ENCODE data around the gene CYTH1.
A peak's percentile ranks its signal among the peaks of the same experiment; 100 is the strongest.

Gene CYTH1

DNA sequence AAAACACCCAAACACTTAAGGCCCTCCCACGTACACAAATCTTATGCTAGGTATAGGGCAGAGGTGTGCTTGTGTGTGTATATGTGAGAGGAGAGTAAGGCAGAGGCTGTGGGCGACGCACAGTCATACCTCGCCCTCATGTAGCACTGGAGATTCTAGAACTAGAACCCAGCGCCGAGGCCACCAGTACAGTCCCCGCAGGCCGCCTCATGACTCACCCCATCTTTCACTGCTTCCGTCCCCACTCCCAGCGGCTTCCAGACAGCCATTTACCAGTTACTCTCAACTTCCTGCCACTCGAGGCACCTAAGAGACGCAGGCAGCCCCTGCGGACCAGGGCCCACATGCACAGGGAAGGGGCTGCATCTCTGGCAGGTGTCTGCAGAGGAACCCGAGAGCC is 23.2 kb upstream of the CYTH1 start:
- peak; percentile 41 to 54 for DNase-seq (ENCODE audit: low read depth in 1 of 2, low spot score in 1 of 2)

DNA sequence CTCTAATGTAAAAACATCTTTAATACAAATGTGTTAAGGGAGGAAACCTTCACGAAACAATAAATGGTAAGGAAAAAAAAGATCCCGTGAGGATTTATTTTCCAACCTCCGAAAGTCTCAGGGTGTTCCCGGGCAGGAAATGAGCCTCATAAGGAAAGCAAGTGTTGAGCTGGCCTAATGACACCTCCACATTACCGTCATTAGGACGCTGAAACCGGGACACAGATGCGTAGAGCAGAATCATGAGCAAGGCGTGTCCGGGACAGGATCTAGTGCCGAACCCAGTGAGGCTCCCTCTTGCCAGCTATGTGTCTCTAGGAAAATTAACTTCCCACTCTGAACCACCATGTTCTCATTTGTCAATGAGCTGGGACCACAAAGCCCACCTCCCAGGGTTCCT is 22.7 kb upstream of the CYTH1 start:
- DNase-seq (ENCODE audit: low read depth in 1 of 2, low spot score in 1 of 2), result no peak

DNA sequence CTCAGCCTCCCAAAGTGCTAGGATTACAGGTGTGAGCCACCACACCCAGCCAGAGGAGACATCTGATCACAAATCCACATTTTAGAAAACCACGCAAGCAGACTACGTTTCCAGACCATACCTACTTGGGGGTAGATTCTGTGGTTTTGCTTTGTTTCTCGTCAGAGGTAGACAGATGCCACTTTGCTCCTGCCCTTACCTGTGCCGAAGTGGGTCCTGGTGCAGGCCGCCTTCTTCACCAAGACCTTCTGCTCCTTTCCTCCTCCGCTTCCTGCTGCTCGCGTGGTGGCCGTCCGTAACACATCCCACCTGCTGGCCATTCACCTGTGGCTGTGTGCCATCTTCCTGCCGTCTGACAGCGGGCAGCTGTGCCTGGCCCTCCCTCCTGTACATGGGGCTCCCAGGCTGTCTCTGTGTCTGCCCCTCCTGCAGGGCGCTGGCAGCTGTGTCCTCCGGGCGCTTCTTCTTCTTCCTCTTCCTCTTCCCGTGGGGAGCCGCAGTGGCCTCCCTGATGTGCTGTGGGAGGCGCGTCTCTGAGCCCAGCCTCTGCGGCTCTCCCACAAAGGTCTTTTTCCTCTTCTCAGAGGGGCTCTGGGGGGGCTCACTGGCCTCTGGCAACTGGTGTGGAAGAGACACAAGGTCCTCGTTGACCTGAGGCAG is 21.2 kb upstream of the CYTH1 start:
- no peak for DNase-seq (ENCODE audit: low read depth in 1 of 2, low spot score in 1 of 2)

DNA sequence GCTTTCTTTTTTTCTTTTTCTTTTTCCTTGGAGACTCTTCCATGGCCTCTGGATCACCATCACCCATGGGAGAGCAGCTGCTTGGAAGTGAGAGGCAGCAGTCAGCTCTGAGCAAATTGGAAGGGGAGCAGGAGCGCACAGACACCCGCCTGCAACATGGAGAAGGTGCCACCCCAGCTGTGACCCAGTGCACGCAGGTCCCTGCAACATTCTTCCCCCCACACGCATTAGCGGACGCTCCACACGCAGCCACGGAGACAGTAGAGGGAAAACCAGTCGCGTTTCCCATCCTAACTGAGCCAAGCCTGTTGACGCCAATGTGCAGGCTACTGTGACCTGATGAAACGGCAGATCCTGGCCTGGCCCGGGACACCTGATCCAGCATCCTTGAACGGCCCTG is 20.4 kb upstream of the CYTH1 start:
- no peak for DNase-seq (ENCODE audit: low read depth in 1 of 2, low spot score in 1 of 2)

DNA sequence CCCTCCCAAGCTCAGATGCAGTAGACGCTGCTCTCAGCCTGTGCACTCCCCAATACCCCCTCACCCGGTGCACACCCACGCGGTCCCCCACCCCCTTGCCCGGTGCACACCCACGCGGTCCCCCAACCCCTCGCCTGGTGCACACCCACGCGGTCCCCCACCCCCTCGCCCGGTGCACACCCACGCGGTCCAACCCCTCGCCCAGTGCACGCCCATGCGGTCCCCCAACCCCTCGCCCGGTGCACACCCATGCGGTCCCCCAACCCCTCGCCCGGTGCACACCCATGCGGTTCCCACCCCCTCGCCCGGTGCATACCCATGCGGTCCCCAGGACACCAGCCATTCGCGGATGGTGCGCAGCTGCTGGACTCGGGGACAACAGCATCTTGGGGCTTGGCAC is 19.9 kb upstream of the CYTH1 start:
- no peak for DNase-seq (ENCODE audit: low read depth in 1 of 2, low spot score in 1 of 2)

DNA sequence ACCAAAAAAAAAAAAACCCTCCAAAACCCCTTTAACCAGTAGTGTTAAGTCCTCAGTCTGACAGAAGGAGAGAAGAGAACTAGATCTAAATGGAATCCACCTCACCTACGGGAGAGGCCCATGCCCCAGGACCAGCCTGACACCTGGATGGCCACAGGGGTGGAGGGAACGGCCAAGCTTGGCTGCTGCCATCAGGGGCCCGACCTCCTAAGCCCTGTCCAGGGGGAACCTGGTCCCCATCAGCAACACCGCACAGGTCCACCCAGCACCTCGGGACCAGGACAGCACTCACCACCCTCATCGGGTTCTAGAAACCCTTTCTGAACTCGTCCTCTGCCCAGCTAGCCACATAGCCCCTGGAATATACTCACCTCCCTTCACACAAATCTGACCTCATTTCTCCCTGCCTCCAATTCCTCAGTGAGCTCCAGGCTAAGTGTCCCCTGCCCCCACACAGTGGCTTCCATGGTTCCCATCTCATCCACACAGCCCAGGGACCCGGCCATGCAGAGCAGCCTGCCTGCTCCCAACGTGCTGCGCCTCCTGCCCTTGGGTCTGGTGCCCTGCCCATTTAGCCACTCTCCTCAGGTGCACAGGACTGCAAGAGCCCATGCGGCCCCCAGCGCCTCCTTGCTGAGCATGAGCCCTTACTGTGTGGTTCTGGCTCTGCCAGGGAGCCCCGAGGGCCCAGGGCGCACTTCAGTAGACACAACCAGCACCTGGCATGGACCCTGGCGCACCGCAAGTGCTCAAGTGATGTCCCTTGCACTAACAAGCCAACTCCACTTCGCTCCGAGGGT is 18.3 kb upstream of the CYTH1 start:
- no peak for DNase-seq (ENCODE audit: low read depth in 1 of 2, low spot score in 1 of 2)

DNA sequence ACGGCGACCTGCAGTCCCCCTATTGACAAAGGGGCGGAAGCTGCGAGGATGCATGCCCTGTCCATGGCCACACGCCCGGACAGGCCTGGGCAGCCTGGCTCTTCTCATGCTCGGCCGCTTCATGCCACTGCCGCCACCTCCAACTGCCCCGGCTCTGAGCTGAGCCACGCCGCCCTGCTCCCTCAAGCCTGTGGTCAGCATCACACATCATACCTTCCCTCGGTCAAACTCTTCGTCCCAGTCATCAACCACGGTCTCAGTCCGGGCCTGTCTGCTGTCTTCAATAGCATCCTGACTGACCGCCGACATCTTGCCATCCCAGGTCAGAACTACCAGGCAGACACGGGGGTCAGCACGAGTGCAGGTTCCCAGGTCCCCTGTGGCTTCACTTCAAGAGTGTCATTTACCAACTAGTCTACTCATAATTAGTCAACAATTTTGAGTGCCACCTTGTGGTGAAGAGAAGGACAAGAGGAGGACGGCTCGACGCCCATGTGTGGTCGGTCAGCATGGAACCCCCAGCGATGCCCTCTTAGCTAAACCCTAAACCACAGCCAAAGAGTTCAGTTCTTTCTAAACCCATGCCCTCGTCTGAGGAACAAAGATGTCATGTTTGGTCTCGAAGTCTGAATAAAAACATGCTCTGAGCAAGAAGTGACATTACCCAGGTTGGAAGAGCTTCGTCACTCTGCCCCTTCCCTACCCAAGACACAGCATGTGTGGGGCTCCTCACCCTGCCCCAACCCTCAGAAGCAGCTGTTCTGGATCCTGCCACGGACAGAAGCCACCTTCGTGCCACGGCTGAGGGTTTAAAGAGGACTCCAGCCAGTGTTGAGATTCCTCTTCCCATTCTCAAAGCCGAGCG is 16.9 kb upstream of the CYTH1 start:
- no peak for DNase-seq (ENCODE audit: low read depth in 1 of 2, low spot score in 1 of 2)

DNA sequence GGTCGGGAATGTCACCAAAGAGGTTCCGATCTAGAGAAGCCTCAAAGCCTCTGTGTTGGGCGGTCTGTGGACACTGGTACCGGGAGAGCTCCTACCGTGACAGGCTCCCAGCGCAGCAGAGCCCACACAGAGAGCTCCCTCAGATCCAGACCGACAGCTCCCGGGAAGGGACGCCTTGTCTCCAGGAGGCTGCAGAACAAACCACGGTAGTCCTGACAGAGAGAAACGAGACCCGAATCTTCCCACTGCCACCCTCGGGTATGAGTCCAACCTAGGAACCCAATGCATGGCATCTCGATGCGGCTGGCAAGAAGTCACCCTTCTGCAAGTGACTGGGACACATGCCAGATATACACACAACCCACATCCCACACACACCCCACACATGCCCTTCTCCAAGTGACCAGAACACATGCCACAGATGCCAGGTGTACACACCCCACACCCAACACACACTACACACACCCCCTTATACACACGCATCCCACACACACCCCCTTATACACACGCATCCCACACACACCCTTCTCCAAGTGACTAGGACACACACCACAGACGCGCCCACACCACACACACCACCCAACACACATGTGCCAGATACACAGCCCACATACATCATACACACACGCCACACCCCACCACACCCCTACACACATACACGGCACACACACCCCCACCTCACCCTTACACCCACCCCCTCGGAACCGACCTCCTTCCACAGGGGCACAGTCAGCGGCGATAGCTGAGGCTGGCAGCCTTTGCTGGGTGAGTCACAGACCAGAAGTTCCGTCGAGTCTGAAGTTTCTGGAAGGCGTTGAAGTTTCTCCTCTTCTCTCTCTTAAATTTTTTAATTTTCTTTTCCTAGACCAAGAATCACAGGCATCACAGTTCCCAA is 15.9 kb upstream of the CYTH1 start:
- DNase-seq (ENCODE audit: low read depth in 1 of 2, low spot score in 1 of 2), result no peak

DNA sequence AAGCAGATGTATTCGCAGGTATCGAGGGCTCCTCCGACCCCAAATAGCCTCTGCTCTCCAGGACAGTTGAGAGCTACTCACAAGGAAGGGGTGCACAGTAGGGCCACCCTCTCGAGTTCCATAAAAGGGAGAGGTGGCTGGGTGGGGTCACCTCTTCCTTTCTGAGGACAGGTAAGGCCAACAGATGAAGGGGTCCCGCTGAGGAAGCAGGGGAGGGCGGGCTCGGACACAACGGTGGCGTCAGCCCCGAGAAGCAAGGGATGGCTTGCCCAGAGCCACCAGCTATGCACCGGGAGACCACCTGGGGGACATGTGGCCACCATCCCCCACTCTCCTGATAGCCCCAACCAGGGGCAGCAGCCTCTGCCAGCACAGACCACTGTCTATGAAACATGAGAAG is 15.1 kb upstream of the CYTH1 start:
- no peak for DNase-seq (ENCODE audit: low read depth in 1 of 2, low spot score in 1 of 2)

DNA sequence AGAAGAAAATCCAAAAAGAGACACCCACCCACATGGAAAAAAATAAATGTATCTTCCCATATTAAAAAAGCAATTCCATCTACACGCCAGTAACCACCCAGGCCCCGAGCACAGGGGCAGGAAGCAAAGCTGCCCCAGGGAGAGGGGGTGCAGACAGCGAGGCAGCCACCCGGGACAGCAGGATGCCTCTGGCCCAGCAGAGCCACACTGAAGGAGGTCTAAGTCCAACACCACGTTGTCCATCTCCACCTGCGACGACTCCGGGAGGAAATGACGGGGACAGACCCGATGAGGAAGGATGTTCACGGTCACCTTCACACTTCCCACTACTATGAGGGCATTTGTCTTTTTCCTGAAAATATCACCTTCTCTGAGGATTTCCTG is 14.4 kb upstream of the CYTH1 start:
- no peak for DNase-seq (ENCODE audit: low read depth in 1 of 2, low spot score in 1 of 2)

DNA sequence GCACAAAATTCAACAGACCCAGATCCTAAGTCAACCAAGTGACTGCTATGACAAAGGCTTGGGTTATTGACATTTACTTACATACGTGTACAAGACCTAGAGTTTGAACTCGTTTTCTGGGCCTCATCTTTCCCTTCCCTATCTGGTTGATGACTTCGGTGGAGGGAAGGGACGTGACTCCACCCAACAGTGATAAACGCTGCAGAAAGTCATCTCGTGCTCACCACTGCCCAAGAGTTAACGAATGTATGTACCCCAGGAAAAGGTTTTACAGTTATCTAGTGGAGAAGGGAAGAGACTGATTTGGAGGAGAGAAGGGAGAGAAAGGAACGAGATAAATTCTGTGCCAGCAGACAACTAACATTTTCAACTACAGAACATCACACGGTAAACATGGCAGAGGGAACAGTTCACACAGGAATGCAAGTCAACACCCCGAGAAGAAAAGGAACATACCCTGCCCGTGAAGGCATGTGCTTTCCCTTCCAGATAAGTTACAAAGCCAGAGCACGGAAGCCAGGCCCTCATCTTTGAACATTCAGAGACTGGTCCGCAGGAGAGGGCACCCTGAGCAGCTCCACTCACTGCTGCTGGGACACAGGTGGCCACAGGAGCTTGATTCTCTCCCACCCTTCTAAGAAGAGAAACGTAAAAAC is 13.9 kb upstream of the CYTH1 start:
- no peak for DNase-seq (ENCODE audit: low read depth in 1 of 2, low spot score in 1 of 2)

DNA sequence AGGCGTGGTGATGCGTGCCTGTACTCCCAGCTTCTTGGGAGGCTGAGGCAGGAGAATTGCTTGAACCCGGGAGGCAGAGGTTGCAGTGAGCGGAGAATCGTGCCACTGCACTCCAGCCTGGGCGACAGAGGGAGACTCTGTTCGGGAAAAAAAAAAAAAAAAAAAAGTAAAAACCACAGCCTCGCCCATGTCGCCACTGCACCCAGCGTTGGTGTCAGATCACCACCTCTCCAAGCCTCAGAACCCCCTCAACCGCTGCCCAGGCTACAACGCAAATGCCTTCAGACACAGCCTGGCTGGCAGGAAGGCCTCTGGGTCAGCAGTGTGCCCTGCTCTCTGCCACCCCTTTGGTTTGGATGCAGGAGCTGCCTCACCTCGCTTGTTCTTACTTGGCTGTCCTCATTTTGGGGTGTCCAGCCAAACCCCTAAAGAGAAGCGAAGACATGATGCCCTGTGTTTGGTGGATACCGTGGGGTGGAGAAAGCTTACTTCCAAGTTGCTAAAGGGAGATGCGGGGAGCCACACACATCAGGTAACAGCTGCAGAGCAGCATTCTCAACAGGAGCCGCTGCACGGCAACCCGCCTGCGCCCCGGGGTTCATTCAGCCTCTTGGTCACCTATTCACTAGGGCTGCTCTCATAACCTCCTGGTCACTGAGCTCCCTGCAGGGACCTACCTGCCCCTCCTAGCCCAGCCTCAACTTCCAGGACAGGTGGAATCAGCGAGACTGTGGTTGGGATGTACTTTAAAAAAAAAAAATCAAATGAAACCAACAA is 13.0 kb upstream of the CYTH1 start:
- no peak for DNase-seq (ENCODE audit: low read depth in 1 of 2, low spot score in 1 of 2)

DNA sequence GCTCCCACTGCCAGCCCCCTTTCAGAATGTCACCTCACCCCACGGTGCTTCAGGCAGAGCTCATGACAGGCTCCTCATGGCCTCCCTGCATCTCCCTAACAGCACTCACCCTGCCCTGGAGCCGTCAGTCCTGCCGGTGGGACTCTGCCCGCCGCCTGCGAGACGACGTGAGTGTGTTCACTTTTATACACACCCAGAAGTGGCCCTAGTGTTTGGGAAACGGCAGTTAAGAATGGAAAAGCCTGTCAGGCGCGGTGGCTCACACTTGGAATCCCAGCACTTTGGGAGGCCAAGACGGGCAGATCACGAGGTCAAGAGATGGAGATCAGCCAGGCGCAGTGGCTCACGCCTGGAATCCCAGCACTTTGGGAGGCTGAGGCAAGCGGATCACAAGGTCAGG is 12.3 kb upstream of the CYTH1 start:
- no peak for DNase-seq (ENCODE audit: low read depth in 1 of 2, low spot score in 1 of 2)

DNA sequence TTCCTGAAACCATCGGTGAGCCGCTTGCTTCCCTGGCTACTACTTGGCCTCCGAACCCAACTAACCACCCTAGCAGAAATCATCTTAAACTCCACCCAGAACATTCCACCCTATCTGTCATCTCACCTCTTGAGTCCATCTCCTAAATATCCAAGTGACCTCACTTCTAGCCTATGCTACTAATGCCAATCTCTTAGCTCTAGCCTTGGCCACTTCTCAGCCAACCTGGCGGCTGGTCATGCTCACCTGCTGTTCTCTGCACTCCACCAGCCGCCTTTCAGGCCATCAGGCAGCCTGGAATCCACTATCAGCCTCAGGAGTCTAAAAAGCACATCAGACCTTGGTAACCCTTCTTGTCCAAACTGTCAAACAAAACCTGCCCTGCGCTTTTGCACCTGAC is 11.9 kb upstream of the CYTH1 start:
- no peak for DNase-seq (ENCODE audit: low read depth in 1 of 2, low spot score in 1 of 2)

DNA sequence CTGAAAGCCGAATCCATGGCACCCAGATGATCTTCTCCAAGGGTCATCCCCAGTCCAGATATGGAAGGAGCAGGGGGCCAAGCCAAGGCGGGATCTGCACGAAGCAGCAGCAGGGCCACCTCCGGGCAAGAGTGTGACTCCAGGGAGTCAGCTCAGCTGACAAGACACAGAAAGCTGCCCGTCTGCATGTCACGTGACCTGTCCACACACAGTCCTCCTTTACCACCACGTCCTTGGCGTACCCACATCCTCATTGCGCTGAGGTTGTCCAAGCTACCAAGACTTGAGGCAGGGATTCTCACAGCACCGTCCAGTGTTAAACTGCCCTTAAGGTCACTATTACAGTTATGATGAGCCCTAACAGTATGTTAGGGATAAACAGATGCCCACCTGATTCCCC is 11.3 kb upstream of the CYTH1 start:
- no peak for DNase-seq (ENCODE audit: low read depth in 1 of 2, low spot score in 1 of 2)

DNA sequence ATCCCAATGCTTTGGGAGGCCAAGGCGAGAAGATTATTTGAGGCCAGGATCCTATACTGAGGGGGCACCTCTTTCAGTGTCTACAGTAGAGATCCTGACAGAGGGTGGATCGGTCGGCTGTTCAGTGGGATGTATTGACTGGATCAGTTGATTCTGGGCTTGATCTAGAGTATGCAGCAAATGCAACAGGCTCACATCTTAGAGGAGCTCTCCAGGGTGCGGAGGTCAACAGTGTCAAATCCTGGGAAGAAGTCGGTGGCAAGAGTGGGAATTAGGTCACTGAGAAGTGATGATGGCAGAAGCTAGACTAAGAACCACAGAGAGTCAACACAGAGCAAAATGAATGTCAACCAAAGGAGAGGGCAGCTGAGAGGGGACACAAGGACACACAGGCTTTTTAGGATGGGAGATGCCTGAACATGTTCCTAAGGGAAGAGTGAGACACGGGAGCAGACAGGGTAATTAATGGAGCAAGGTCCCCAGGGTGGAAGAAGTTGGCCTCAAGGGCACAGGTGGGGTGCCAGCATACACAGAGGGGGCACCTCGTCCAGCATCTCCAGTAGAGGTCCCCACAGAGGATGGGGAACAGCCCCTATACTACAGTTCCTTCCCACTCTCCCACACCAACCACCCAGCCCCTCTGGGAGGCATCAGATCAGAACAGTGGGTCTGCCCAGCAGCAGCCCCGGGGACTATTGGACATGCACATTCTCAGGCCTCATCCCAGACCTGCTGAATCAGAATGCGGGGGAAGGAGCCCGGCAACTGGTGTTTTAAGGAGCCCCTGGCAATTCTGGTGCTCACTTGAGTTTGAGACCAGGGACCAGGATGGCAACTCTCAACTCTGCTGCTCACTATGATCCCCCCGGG is 10.0 kb upstream of the CYTH1 start:
- no peak for DNase-seq (ENCODE audit: low read depth in 1 of 2, low spot score in 1 of 2)

DNA sequence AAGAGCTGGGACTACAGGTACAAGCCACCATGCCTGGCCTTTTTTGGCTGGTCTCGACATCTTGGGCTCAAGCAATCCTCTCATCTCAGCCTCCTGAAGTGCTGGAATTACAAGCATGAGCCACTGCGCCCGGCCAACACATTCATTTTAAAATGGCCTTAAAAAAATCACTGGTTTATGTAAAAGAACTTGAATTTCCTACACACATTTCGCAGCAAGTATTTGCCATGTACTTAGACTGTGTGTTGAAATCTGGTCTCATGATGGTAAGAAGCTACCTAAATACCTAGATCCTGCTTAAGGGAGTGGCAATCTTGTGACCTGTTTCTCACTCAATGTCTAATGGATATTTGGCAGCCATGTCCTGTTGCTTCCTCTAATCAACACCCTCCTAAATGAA is 8.5 kb upstream of the CYTH1 start:
- DNase-seq (ENCODE audit: low read depth in 1 of 2, low spot score in 1 of 2), result no peak

DNA sequence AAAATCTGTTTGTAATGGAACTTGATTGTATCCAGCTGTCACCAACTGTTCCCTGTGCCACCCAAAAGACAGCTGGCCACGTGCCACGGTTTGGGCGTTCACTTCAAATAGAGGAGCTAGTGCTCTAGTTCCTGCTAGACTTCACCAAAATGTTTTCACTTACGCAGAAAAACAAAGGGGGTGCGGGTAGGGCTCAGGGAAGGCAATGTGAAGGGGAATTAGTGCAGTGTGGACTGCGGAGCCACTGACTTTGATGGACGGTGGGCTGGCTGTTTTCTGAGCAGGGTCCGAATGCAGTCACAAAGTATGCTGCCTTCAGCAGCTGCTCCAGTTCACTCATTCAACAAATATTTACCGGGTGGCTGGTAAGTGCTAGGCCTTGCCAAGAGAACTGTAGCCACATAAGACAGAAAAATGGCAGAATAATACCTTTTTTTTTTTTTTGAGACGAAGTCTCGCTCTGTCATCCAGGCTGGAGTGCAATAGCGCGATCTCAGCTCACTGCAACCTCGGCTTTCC is 7.6 kb upstream of the CYTH1 start:
- DNase-seq (ENCODE audit: low read depth in 1 of 2, low spot score in 1 of 2), result no peak

Data from activated CD4-positive, alpha-beta T cell treated with anti-CD3 and anti-CD28 coated beads, Interleukin-2, amount 50 U/mL, for 24 hours (primary cell).